ENCODE data around the gene CAPN5.

The CAPN5 gene

DNA sequence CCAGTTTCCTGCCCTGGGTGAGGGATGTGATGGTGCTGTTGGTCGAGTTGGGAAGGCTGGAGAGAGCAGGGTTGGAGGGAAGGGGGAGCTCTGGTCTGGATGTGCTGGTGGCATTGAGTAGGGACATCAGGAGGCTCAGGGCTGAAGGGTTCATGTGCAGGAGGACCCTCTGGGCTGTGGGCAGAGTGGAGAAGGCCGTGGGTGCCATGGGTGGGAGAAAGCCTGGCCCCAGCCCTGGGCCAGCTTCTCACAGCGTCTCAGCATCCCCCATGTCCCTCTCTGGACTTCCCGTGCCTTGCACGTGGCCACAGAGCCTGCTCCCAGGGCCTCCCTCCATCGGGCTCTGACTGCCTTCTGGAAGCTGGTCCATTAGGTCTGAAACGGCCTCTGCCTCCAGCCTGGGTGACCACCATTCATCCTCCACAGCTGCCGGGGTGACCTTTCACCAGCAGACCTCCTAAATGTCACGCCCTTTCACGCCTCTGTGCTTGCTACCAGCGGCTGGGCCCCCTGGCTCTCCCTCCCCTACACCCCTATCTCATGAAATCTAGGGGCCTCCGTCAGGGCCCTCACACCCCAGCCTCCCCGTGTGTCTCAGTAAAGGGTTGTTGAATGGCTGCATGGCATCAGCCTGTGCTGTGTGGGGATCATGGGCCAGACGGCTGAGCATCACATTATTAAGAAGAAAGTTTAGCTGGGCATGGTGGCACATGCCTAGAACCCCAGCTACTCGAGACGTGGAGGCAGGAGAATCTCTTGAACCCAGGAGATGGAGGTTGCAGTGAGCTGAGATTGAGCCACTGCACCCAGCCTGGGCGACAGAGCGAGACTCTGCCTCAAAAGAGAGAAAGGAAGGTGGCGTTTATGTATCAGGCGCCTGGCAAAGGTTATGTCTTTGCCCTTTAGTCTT is 86.8 kb downstream of the CAPN5 start:
- Histone ChIP-seq H3K27me3 (ENCODE audit: insufficient read depth, poor library complexity, severe bottlenecking) (no peaks in the 10 kb centered on the region), H3K4me3 (ENCODE audit: severe bottlenecking) (no peak overlapping the region), H3K36me3 (ENCODE audit: low read depth) (no peaks in the 10 kb centered on the region), H3K9me3 (ENCODE audit: severe bottlenecking) (no peaks in the 10 kb centered on the region), H3K4me1 (ENCODE audit: insufficient read depth, poor library complexity, severe bottlenecking) (no peaks in the 10 kb centered on the region), H3K27ac (ENCODE audit: poor library complexity, severe bottlenecking) (no peak overlapping the region)
- no peak for ATAC-seq (ENCODE audit: low read depth)
- TF ChIP-seq, protein P1, sequence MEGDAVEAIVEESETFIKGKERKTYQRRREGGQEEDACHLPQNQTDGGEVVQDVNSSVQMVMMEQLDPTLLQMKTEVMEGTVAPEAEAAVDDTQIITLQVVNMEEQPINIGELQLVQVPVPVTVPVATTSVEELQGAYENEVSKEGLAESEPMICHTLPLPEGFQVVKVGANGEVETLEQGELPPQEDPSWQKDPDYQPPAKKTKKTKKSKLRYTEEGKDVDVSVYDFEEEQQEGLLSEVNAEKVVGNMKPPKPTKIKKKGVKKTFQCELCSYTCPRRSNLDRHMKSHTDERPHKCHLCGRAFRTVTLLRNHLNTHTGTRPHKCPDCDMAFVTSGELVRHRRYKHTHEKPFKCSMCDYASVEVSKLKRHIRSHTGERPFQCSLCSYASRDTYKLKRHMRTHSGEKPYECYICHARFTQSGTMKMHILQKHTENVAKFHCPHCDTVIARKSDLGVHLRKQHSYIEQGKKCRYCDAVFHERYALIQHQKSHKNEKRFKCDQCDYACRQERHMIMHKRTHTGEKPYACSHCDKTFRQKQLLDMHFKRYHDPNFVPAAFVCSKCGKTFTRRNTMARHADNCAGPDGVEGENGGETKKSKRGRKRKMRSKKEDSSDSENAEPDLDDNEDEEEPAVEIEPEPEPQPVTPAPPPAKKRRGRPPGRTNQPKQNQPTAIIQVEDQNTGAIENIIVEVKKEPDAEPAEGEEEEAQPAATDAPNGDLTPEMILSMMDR (IDR thresholded peaks at IDR 0.05; ENCODE audit: poor library complexity, severe bottlenecking), result no peak
- DNase-seq (ENCODE audit: low spot score), result no peak

DNA sequence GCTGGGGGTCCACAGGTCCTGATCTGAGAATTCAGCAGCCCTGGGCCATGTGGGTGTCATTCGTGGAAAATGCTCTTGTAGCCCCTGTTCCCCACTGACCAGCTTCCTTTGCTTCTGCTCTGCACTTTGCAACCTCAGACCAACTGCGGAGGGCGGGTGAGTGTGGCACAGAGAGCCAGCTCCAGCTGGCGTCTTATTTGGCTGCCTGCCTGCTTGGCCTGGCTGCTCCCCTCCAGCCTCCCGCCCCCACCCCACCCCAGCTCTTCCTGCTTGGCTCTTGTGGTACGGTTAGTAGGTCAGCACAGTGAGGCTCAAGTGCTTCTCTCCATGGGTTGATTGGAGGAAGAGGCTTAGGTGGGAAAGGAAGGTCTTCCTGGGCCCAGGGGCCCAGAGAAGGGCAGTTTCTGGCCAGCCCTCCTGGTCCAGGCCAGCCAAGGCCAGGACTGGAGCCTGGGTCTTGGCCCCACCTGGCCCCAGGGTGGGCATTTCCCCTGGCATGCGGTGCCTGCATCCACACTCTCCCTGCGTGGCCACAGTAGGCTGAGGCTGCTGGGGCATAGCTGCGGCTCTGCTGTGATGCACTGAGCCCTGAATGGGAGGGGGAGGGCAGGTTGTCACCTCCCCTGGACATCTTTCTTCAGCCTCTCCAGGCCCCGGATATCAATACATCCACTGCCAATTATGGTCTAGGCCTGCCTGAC is 87.8 kb downstream of the CAPN5 start:
- Histone ChIP-seq H3K4me3 (ENCODE audit: severe bottlenecking) (no peak overlapping the region), H3K27ac (ENCODE audit: poor library complexity, severe bottlenecking) (no peak overlapping the region), H3K27me3 (ENCODE audit: insufficient read depth, poor library complexity, severe bottlenecking) (no peaks in the 10 kb centered on the region), H3K9me3 (ENCODE audit: severe bottlenecking) (no peaks in the 10 kb centered on the region), H3K36me3 (ENCODE audit: low read depth) (no peaks in the 10 kb centered on the region), H3K4me1 (ENCODE audit: insufficient read depth, poor library complexity, severe bottlenecking) (no peaks in the 10 kb centered on the region)
- TF ChIP-seq, protein P1 (IDR thresholded peaks at IDR 0.05; ENCODE audit: poor library complexity, severe bottlenecking), result no peak
- ATAC-seq (ENCODE audit: low read depth) (no peak), DNase-seq (ENCODE audit: low spot score) (no peak)

DNA sequence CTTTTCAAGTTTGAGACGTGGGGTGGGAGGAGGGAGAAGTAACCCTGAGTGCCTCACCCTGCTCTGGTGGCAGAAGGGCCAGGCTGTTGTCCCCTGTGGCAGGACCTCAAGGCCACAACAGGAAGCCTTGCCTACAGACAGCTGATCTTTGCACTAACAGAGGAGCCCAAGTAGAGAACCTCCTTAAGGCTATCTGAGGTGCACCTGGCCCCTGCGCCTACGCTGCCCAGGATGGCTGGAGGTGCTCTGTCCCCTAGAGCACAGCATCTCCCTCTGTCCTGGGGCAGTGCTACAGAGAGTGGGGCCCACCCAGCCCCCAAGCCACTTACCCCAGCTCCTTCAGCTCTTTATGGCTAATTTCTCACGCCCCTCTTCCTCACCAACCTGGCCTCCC is 88.3 kb downstream of the CAPN5 start:
- H3K4me3 ChIP-seq (ENCODE audit: severe bottlenecking), result no peak overlapping the region
- H3K27me3 ChIP-seq (ENCODE audit: insufficient read depth, poor library complexity, severe bottlenecking), result no peaks in the 10 kb centered on the region
- H3K9me3 ChIP-seq (ENCODE audit: severe bottlenecking), result no peaks in the 10 kb centered on the region
- H3K27ac ChIP-seq (ENCODE audit: poor library complexity, severe bottlenecking), result no peak overlapping the region
- TF ChIP-seq, protein P1 (IDR thresholded peaks at IDR 0.05; ENCODE audit: poor library complexity, severe bottlenecking), result no peak
- no peaks in the 10 kb centered on the region for H3K4me1 ChIP-seq (ENCODE audit: insufficient read depth, poor library complexity, severe bottlenecking)
- ATAC-seq (ENCODE audit: low read depth), result no peak
- no peaks in the 10 kb centered on the region for H3K36me3 ChIP-seq (ENCODE audit: low read depth)
- DNase-seq (ENCODE audit: low spot score), result no peak

DNA sequence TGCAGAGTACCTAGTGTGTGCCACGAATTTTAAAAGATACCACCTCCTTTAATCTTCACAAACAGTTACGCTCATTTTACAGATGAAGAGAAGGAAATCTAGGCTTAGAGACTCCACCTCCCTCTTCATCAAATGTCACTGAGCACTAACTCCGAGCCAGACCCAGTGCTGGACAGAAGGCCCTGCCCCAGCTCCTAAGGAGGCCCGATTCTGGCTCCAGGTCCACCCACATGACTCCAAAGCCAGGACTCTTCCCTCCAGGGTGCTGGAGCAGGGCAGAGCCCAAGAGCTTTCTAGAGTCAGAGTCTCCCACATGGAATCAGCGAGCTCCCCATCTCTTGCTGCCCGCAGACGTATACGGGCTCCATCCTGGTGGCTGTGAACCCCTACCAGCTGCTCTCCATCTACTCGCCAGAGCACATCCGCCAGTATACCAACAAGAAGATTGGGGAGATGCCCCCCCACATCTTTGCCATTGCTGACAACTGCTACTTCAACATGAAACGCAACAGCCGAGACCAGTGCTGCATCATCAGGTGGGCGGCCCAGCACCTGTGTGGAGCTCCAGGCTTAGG is 88.9 kb downstream of the CAPN5 start:
- Histone ChIP-seq H3K4me1 (ENCODE audit: insufficient read depth, poor library complexity, severe bottlenecking) (no peaks in the 10 kb centered on the region), H3K4me3 (ENCODE audit: severe bottlenecking) (no peak overlapping the region), H3K9me3 (ENCODE audit: severe bottlenecking) (no peaks in the 10 kb centered on the region), H3K27me3 (ENCODE audit: insufficient read depth, poor library complexity, severe bottlenecking) (no peaks in the 10 kb centered on the region), H3K27ac (ENCODE audit: poor library complexity, severe bottlenecking) (no peak overlapping the region), H3K36me3 (ENCODE audit: low read depth) (no peaks in the 10 kb centered on the region)
- ATAC-seq (ENCODE audit: low read depth), result no peak
- no peak for DNase-seq (ENCODE audit: low spot score)
- TF ChIP-seq, protein P1 (IDR thresholded peaks at IDR 0.05; ENCODE audit: poor library complexity, severe bottlenecking), result no peak
